Cardiac muscle cell (in vitro differentiated cells and primary cell): ENCODE measurements around the gene ATP8A1. TPM values are rescaled to one million over a fixed set of nuclear protein-coding genes. Genes with fewer than 3 reads are reported as not detected.

Source experiments
- DNase-seq, 2 donors: peaks; one replicate each; pipeline versions ENCODE4 v3.0.0 to v3.0.0-alpha.2; 2010 to 2017; ENCODE audit warnings: low read depth in 1 of 2, low spot score in 1 of 2
- H3K27ac ChIP-seq: fragments of 200-600 bp; sonication (generic); 2 replicates; pipeline ENCODE4 v1.5.1; 2016
- H3K27me3 ChIP-seq: fragments of 200-600 bp; sonication (generic); 2 replicates; pipeline ENCODE4 v1.6.0; 2016; ENCODE audit warnings: control low read depth
- H3K36me3 ChIP-seq: fragments of 200-600 bp; sonication (generic); 2 replicates; pipeline ENCODE4 v1.5.1; 2016; ENCODE audit warnings: control low read depth
- H3K4me1 ChIP-seq: fragments of 200-600 bp; sonication (generic); 2 replicates; pipeline ENCODE4 v1.8.1; 2017; ENCODE audit warnings: low read depth, mild to moderate bottlenecking, mixed run types
- H3K4me3 ChIP-seq: fragments of 200-600 bp; sonication (generic); 2 replicates; pipeline ENCODE4 v1.5.1; 2016; ENCODE audit warnings: mild to moderate bottlenecking
- H3K9me3 ChIP-seq: fragments of 200-600 bp; sonication (generic); 2 replicates; pipeline ENCODE4 v1.5.1; 2017; ENCODE audit warnings: low read depth, mild to moderate bottlenecking, control low read depth
- CTCF ChIP-seq: IDR thresholded peaks from 2 replicates; pipeline ENCODE4 v1.5.1; 2012; ENCODE audit warnings: low read depth, mild to moderate bottlenecking, low read length
- polyA plus RNA-seq: library from polyadenylated mRNA; unstranded; fragments of >200 nt; fragmentation: Nextera tagmentation; extraction: Ambion mirVana; gene quantifications from 2 replicates; pipeline ENCODE4 v1.2.1, GENCODE V29; 2016
- total RNA-seq: library from RNA; depleted of rRNA; stranded (reverse); fragments of >200 nt; gene quantifications from 2 replicates; pipeline ENCODE4 v1.2.3, GENCODE V29; 2016

ATP8A1 gene
- total and polyA plus RNA-seq, 2 experiments from 2014 or later, result 5.0 to 22.7 TPM

- no peak overlapping the region for H3K4me3 ChIP-seq
- no peak for DNase-seq
- no peak for TF ChIP-seq CTCF
- no peaks in the 10 kb centered on the region for H3K36me3 ChIP-seq
- H3K4me1 ChIP-seq, result no peaks in the 10 kb centered on the region
- no peaks in the 10 kb centered on the region for H3K27me3 ChIP-seq
- H3K9me3 ChIP-seq, result no peaks in the 10 kb centered on the region
- no peak overlapping the region for H3K27ac ChIP-seq
Measured at GRCh38 chr4:42683393-42683792, 26.5 kb upstream of the ATP8A1 start.

- Histone ChIP-seq H3K27me3 (no peaks in the 10 kb centered on the region), H3K27ac (no peak overlapping the region), H3K36me3 (no peaks in the 10 kb centered on the region), H3K4me1 (no peaks in the 10 kb centered on the region), H3K4me3 (no peak overlapping the region), H3K9me3 (no peaks in the 10 kb centered on the region)
- TF ChIP-seq CTCF, result no peak
- no peak for DNase-seq
Measured at GRCh38 chr4:42678512-42678911, 21.6 kb upstream of the ATP8A1 start.

DNA sequence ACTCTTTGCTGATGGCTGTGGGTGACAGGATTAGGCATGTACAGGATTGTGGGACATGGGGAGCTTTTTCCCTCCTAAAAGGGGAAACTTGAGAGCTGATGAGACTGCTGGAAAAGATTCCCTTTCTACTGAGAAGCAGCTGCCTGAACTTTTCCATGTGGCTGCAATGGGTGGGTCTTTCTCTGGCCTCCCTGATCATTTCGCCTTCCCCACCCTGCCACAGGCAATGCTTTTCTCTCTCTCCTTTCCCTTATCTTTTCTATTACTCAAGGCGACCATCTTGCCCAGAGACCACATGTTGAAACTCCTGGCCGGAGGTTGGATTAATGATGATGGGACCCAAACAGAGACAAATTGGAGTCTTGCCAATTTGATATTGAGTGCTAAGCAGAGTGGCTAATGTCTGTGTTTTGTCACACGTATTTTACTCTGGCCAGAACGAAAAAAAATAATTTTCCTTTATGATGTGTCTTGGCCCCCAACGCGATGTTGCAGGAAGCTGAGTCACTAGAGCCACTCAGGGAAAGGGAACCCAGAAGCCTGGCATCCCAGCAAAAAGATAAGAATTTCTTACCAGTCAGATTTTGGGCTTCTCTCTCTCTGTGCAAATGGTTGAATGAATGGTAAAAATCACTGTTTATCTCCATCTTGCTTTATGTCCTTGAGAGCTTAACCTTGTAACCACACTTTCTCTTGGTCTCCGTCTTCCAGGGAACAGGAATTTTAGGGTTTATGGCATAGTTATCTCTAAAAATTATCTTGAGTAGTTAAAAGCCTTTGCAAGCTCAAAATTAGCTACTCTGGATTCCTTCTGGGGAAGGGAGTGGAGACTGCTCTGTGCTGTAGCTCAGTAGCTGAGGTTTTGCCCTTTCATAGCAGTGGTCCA lies 19.4 kb upstream of the ATP8A1 start:
- DNase-seq, result no peak
- H3K27ac ChIP-seq, result no peak overlapping the region

DNA sequence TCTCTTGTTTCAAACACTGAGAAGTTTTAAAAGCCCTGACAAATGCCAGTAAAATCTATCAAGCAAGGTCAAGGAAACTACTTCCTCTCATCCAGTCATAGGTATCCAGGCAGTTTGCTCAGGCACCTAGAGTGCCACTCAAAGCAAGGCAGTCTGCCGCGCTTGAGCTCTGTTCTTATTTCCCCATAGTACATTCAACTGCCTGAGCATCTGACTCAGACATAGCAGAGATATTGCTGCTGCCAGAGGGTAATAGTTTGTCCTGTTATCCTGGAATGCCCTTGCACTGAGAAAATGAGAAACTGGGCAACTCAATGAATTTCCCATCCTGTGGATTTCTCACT lies 16.1 kb upstream of the ATP8A1 start:
- H3K27me3 ChIP-seq, result no peaks in the 10 kb centered on the region
- TF ChIP-seq CTCF, result no peak

More for the DNA sequence above, 19.4 kb upstream of the ATP8A1 start:
- H3K36me3 ChIP-seq, result no peaks in the 10 kb centered on the region
- H3K4me1 ChIP-seq, result peaks cover 8% of the 10 kb centered on the region
- no peak overlapping the region for H3K4me3 ChIP-seq
- H3K9me3 ChIP-seq, result no peaks in the 10 kb centered on the region
- H3K27me3 ChIP-seq, result no peaks in the 10 kb centered on the region
- no peak for TF ChIP-seq CTCF

GRCh38 chr4:42672359-42673081 lies 15.6 kb upstream of the ATP8A1 start:
- no peak for DNase-seq
- H3K4me3 ChIP-seq, result no peak overlapping the region
- no peak overlapping the region for H3K27ac ChIP-seq
- H3K4me1 ChIP-seq, result peaks cover 8% of the 10 kb centered on the region
- no peaks in the 10 kb centered on the region for H3K36me3 ChIP-seq
- H3K27me3 ChIP-seq, result no peaks in the 10 kb centered on the region
- no peak for TF ChIP-seq CTCF
- no peaks in the 10 kb centered on the region for H3K9me3 ChIP-seq

More for the DNA sequence above, 16.1 kb upstream of the ATP8A1 start:
- H3K4me3 ChIP-seq, result no peak overlapping the region
- H3K36me3 ChIP-seq, result no peaks in the 10 kb centered on the region
- H3K4me1 ChIP-seq, result peaks cover 8% of the 10 kb centered on the region
- peak; percentile 54 to 63 for DNase-seq
- H3K9me3 ChIP-seq, result no peaks in the 10 kb centered on the region
- H3K27ac ChIP-seq, result no peak overlapping the region
